Kidney (tissue), 14 donors: ENCODE data around the gene TRAIP. TPM values are rescaled to one million over a fixed set of nuclear protein-coding genes. Genes with fewer than 3 reads are reported as not detected.

Experiments
- DNase-seq, 5 donors: peaks; one replicate each; pipeline ENCODE4 v3.0.0-alpha.2; 2013 to 2020
- FAIRE-seq: peaks from 2 replicates; lab custom pipeline; 2012; peaks lifted over from hg19 to GRCh38; lab: Jason Lieb, UNC
- H3K27ac ChIP-seq, 2 donors: one replicate each; pipeline ENCODE4 v1.7.0; 2013; ENCODE audit warnings: low read depth in 2 of 2, low read length in 2 of 2, inconsistent platforms in 1 of 2
- H3K27me3 ChIP-seq: one replicate; pipeline ENCODE4 v1.7.1; 2013; ENCODE audit warnings: low read length, inconsistent platforms; ENCODE audit not compliant: control insufficient read depth, insufficient read depth
- H3K36me3 ChIP-seq, 3 donors: one replicate each; pipeline versions ENCODE4 v1.7.0 to v1.7.1; 2013; ENCODE audit warnings: low read length in 3 of 3, control low read depth in 1 of 3, inconsistent platforms in 1 of 3; ENCODE audit not compliant: insufficient read depth in 3 of 3, control insufficient read depth in 2 of 3
- H3K4me1 ChIP-seq, 3 donors: one replicate each; pipeline versions ENCODE4 v1.7.0 to v1.7.1; 2013; ENCODE audit warnings: low read length in 3 of 3, inconsistent platforms in 1 of 3, low read depth in 1 of 3; ENCODE audit not compliant: control insufficient read depth in 2 of 3, insufficient read depth in 2 of 3
- H3K4me3 ChIP-seq, 3 donors: one replicate each; pipeline versions ENCODE4 v1.7.0 to v1.8.1; 2013; ENCODE audit warnings: low read length in 3 of 3, control low read depth in 1 of 3, inconsistent platforms in 1 of 3
- H3K9ac ChIP-seq, 3 donors: one replicate each; pipeline versions ENCODE4 v1.7.0 to v1.7.1; 2013; ENCODE audit warnings: low read length in 3 of 3, control low read depth in 1 of 3, inconsistent platforms in 1 of 3
- H3K9me3 ChIP-seq, 3 donors: one replicate each; pipeline versions ENCODE4 v1.7.0 to v1.7.1; 2013; ENCODE audit warnings: low read length in 3 of 3, control low read depth in 1 of 3, inconsistent platforms in 1 of 3; ENCODE audit not compliant: control insufficient read depth in 2 of 3, insufficient read depth in 1 of 3
- intact Hi-C: fragments of 100-400 bp; cut with DNase I; formaldehyde crosslinking; loops from one replicate; pipeline ENCODE4 v1.11.1; 2022
- polyA plus RNA-seq: library from polyadenylated mRNA; stranded (reverse); fragments of 350-450 nt; fragmentation: Illumina TruSeq; extraction: RNeasy Lipid Tissue Mini Kit (QIAGEN cat#74804); gene quantifications from one replicate; pipeline ENCODE4 v1.2.3, GENCODE V29; 2014; ENCODE audit warnings: low read depth, low replicate concordance; ENCODE audit not compliant: insufficient read depth
- total RNA-seq: library from RNA; stranded (reverse); fragmentation: NEBNext Ultra II Directional; extraction: Animal tissue kit (Norgen Biotek cat#: 25700); gene quantifications from one replicate; pipeline ENCODE4 v1.2.1, GENCODE V29; 2021
- TF ChIP-seq, protein P1 (sequence below): IDR thresholded peaks from 3 replicates; pipeline ENCODE4 v1.5.1; 2012; ENCODE audit warnings: mild to moderate bottlenecking, moderate library complexity, borderline replicate concordance; ENCODE audit not compliant: insufficient read depth; ENCODE audit errors: extremely low read depth
- donor health status: control.
- donor health status: control.
- donor health status: control.
- donor health status: control.
- donor health status: control.
- donor health status: DM: yes; HTN: yes; CAD: no.
- donor health status: Normal renal cell carcinoma (clear cell type).

Gene TRAIP
- total and polyA plus RNA-seq, 2 donors from 2014 or later: 0.71 to 1.9 TPM

DNA sequence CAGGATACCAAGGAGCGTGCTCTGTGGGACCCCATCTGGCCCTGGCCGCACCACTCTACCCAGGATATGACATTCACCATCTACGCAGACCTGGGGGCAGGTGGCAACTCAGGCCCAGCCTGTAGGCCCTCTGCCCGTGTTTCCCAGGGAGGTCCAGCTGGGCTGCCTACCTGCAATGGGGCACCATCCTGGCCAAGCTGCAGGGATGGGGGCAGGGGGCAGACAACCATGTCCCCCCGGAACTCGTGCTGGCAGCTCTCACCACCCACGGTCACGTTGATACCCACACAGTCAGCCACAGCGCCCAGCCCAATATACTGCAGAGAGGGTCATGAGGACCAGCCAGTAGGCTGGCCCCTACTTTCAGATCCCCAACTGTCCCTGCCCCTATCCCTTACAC lies 39.4 kb upstream of the TRAIP start:
- no peaks in the 10 kb centered on the region for H3K9me3 ChIP-seq
- H3K27me3 ChIP-seq: no peaks in the 10 kb centered on the region
- intact Hi-C loops: no loop called here
- TF ChIP-seq, protein P1, sequence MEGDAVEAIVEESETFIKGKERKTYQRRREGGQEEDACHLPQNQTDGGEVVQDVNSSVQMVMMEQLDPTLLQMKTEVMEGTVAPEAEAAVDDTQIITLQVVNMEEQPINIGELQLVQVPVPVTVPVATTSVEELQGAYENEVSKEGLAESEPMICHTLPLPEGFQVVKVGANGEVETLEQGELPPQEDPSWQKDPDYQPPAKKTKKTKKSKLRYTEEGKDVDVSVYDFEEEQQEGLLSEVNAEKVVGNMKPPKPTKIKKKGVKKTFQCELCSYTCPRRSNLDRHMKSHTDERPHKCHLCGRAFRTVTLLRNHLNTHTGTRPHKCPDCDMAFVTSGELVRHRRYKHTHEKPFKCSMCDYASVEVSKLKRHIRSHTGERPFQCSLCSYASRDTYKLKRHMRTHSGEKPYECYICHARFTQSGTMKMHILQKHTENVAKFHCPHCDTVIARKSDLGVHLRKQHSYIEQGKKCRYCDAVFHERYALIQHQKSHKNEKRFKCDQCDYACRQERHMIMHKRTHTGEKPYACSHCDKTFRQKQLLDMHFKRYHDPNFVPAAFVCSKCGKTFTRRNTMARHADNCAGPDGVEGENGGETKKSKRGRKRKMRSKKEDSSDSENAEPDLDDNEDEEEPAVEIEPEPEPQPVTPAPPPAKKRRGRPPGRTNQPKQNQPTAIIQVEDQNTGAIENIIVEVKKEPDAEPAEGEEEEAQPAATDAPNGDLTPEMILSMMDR: no peak
- no peaks in the 10 kb centered on the region for H3K4me1 ChIP-seq
- no peak overlapping the region for H3K4me3 ChIP-seq
- H3K9ac ChIP-seq: no peak overlapping the region
- FAIRE-seq (no peak), DNase-seq (no peak)
- H3K27ac ChIP-seq: no peak overlapping the region
- H3K36me3 ChIP-seq: no peaks in the 10 kb centered on the region

DNA sequence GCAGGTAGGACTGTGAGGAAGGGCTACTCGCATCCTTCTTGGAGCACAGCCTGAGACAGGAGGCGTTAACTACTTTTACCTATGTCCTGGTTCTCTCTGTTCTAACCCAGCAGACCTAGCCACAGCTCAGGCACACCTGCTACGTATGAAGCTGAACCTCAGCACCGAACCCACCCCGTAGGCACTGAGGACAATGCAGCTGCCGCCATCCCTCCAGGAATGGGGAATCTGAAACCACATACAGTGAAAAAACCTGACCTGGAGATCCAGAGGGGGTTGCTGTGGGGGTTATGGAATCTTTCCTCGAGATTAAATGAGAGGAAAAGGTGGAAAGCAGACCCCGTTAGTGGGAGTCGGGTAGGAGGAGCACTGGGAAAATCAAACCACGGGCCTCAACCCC lies 32.9 kb upstream of the TRAIP start:
- no peak overlapping the region for H3K4me3 ChIP-seq
- no peak for DNase-seq
- no peaks in the 10 kb centered on the region for H3K36me3 ChIP-seq
- no peak for FAIRE-seq
- no peaks in the 10 kb centered on the region for H3K27me3 ChIP-seq
- TF ChIP-seq, protein P1: no peak
- no peaks in the 10 kb centered on the region for H3K9me3 ChIP-seq
- intact Hi-C loops: no loop called here
- H3K9ac ChIP-seq: no peak overlapping the region
- no peaks in the 10 kb centered on the region for H3K4me1 ChIP-seq
- no peak overlapping the region for H3K27ac ChIP-seq

DNA sequence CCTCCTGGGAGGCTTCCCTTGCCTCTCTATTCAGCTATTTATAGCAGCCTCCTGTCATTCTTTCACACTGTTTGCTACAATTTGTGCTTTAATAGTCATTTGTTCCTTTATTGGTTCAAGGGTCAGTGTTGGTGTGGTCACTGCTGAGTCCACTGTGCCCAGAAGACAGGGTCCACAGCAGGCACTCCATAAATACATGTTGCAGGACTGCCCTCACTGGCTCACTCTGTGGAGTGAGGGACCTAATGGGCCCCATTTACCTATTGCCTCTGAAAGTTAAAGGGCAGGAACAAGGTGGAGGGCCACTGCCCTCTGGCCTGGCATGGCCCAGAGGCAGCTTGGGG lies 30.5 kb upstream of the TRAIP start:
- no peaks in the 10 kb centered on the region for H3K36me3 ChIP-seq
- no peak overlapping the region for H3K9ac ChIP-seq
- TF ChIP-seq, protein P1: no peak
- H3K27me3 ChIP-seq: no peaks in the 10 kb centered on the region
- intact Hi-C loops: no loop called here
- no peak overlapping the region for H3K4me3 ChIP-seq
- no peak for DNase-seq
- H3K27ac ChIP-seq: no peak overlapping the region
- no peak for FAIRE-seq
- no peaks in the 10 kb centered on the region for H3K4me1 ChIP-seq
- H3K9me3 ChIP-seq: no peaks in the 10 kb centered on the region

DNA sequence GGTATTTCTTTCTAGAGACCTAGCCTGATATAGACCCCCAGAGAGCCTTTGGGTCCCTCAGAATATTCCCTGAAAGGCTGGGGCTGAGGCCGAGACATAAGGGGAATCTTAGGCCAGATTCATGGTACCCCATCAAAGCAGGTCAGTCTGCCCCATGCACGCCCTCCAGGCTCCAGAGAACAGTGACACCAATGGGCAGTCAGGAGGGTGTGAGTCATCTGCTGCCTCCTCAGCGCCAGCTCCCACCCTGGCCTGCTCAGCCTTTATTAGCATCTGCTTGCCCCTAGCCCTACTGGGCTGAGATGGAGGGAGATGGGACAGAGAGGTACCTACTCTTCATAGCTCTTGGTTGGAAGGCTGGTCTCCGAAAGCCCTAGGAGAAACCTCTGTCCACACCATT lies 27.6 kb upstream of the TRAIP start:
- DNase-seq: no peak
- intact Hi-C loops: no loop called here
- Histone ChIP-seq H3K9me3 (no peaks in the 10 kb centered on the region), H3K4me3 (no peak overlapping the region), H3K4me1 (no peaks in the 10 kb centered on the region), H3K27me3 (no peaks in the 10 kb centered on the region), H3K27ac (no peak overlapping the region), H3K9ac (no peak overlapping the region), H3K36me3 (no peaks in the 10 kb centered on the region)
- TF ChIP-seq, protein P1: no peak
- no peak for FAIRE-seq
